ENCODE measurements around the gene MYO1G.

Gene MYO1G

GRCh38 chr7:44975331-44976039 is 3.3 kb downstream of the MYO1G start:
- Histone ChIP-seq H3K4me3 (ENCODE audit: low read depth in 1 of 5, low read length in 5 of 5) (no peak overlapping the region), H3K4me1 (ENCODE audit: control insufficient read depth in 5 of 5, insufficient read depth in 5 of 5, low read length in 5 of 5) (peaks cover 3 to 35% (median 24%) of the 10 kb centered on the region in 5 donors), H3K27ac (ENCODE audit: low read depth, low read length) (no peak overlapping the region), H3K9ac (ENCODE audit: low read length in 5 of 5) (no peak overlapping the region), H3K9me3 (ENCODE audit: control insufficient read depth in 5 of 5, low read length in 5 of 5) (no peaks in the 10 kb centered on the region), H3K27me3 (ENCODE audit: control insufficient read depth in 5 of 5, insufficient read depth in 4 of 5, low read length in 5 of 5) (no peaks in the 10 kb centered on the region), H3K36me3 (ENCODE audit: control insufficient read depth in 5 of 5, insufficient read depth in 5 of 5, low read length in 5 of 5) (peaks cover 0 to 25% (median 16%) of the 10 kb centered on the region in 5 donors)

DNA sequence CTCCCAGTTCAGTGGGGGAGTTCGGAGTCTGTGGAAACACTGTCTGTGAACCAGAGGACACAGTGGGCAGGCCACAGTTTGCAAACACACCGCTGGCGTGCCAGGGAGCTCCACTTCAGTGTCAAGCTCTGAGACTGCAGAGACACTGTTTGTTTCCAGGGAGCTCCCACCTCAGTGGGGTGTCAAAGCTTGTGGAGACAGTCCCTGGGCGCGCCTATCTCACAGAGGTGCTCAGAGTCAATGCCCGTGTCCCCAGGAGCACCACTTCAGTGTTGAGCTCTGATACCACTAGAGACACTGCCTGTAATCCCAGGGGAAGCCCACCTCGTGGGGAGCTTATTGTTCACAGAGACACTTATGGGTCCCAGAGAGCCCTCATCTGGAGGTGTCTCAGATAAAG is 4.3 kb downstream of the MYO1G start:
- Histone ChIP-seq H3K9me3 (ENCODE audit: control insufficient read depth in 5 of 5, low read length in 5 of 5) (no peaks in the 10 kb centered on the region), H3K9ac (ENCODE audit: low read length in 5 of 5) (no peak overlapping the region), H3K27ac (ENCODE audit: low read depth, low read length) (no peak overlapping the region), H3K4me1 (ENCODE audit: control insufficient read depth in 5 of 5, insufficient read depth in 5 of 5, low read length in 5 of 5) (peaks cover 0 to 27% (median 14%) of the 10 kb centered on the region in 5 donors), H3K27me3 (ENCODE audit: control insufficient read depth in 5 of 5, insufficient read depth in 4 of 5, low read length in 5 of 5) (no peaks in the 10 kb centered on the region), H3K4me3 (ENCODE audit: low read depth in 1 of 5, low read length in 5 of 5) (no peak overlapping the region), H3K36me3 (ENCODE audit: control insufficient read depth in 5 of 5, insufficient read depth in 5 of 5, low read length in 5 of 5) (peaks cover 0 to 20% (median 13%) of the 10 kb centered on the region in 5 donors)

DNA sequence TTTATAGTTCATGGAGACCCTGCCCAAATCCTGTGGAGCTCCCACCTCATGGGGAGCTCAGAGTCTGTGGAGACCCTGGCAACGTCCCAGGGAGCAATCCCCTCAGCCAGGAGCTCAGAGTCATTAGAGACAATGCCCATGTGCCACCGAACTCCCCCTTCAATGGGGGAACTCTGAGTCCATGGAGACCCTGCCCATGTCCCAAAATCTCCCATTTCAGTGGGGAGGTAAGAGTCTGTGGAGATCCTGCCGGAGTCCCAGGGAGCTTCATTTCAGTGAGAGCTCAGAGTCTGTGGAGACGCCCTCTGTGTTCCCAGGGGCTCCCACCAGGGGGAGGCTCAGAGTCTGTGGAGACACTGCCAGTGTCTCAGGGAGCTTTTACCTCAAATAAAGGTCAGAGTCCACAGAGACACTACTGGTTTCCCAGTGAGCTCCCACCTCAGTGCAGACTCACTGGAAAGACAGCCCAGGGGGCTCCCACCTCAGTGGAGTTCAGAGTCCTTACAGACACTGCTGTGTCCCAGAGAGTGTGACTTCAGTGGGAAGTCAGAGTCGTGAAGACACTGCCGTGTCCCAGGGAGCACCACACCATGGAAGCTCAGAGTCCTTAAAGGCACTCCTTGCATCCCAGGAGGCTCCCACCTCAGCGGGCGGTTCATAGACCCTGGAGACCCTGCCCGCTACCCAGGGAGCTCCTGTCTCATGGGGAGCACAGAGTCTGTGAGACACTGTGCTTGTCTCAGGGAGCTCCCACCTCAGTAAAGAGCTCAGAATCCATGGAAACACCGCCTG is 5.0 kb downstream of the MYO1G start:
- Histone ChIP-seq H3K27ac (ENCODE audit: low read depth, low read length) (no peak overlapping the region), H3K4me1 (ENCODE audit: control insufficient read depth in 5 of 5, insufficient read depth in 5 of 5, low read length in 5 of 5) (peaks cover 0 to 20% (median 9%) of the 10 kb centered on the region in 5 donors), H3K9ac (ENCODE audit: low read length in 5 of 5) (no peak overlapping the region), H3K4me3 (ENCODE audit: low read depth in 1 of 5, low read length in 5 of 5) (no peak overlapping the region), H3K9me3 (ENCODE audit: control insufficient read depth in 5 of 5, low read length in 5 of 5) (no peaks in the 10 kb centered on the region), H3K27me3 (ENCODE audit: control insufficient read depth in 5 of 5, insufficient read depth in 4 of 5, low read length in 5 of 5) (no peaks in the 10 kb centered on the region), H3K36me3 (ENCODE audit: control insufficient read depth in 5 of 5, insufficient read depth in 5 of 5, low read length in 5 of 5) (peaks cover 0 to 18% (median 12%) of the 10 kb centered on the region in 5 donors)

DNA sequence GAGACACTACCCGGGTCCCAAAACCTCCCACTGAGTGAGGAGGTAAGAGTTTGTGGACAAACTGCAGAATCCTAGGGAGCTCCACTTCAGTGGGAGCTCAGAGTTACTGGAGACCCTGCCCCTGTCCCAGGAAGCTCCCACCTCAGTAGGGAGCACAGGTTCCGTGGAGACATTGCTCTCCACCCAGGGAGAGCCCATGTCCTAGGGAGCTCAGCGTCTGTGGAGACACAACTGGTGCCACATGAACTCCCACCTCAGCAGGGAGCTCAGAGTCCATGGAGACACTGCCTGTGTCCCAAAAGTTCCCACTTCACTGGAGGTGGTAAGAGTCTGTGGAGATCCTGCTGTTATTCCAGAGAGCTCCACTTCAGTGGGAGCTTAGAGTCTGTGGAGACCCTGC is 6.3 kb downstream of the MYO1G start:
- no peaks in the 10 kb centered on the region for H3K9me3 ChIP-seq (ENCODE audit: control insufficient read depth in 5 of 5, low read length in 5 of 5)
- H3K27ac ChIP-seq (ENCODE audit: low read depth, low read length), result no peak overlapping the region
- peaks cover 0 to 7% (median 0%) of the 10 kb centered on the region in 5 donors for H3K4me1 ChIP-seq (ENCODE audit: control insufficient read depth in 5 of 5, insufficient read depth in 5 of 5, low read length in 5 of 5)
- no peak overlapping the region for H3K4me3 ChIP-seq (ENCODE audit: low read depth in 1 of 5, low read length in 5 of 5)
- H3K36me3 ChIP-seq (ENCODE audit: control insufficient read depth in 5 of 5, insufficient read depth in 5 of 5, low read length in 5 of 5), result peaks cover 0 to 11% (median 3%) of the 10 kb centered on the region in 5 donors
- H3K27me3 ChIP-seq (ENCODE audit: control insufficient read depth in 5 of 5, insufficient read depth in 4 of 5, low read length in 5 of 5), result no peaks in the 10 kb centered on the region
- H3K9ac ChIP-seq (ENCODE audit: low read length in 5 of 5), result no peak overlapping the region

DNA sequence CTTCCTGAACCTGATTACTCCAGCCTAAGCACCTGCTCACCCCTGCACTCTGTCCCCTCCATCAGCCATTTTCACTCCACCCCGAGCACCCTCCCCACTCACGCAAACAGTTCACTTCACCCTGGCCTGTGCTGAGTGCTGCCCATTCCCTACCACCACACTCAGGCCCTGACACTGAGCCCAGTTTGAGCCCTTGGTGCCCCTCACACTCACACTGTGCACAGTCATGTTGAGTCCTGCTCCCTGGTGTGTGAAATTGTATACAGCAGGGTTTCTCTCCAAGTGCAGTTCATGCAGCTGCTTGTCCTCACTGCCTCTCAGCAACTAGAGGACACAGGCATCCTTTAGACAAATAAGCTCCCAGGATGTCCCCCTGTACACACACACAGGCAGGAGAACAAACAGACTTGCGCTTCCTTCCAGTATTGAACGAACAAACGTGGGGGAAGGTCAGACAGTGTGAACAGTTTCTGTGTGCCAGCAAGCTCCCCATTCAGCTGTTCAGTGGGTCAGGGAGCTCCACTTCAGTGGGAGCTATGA is 6.8 kb downstream of the MYO1G start:
- no peak overlapping the region for H3K4me3 ChIP-seq (ENCODE audit: low read depth in 1 of 5, low read length in 5 of 5)

GRCh38 chr7:44971188-44971901 is 7.5 kb downstream of the MYO1G start:
- Histone ChIP-seq H3K27ac (ENCODE audit: low read depth, low read length) (no peak overlapping the region), H3K9ac (ENCODE audit: low read length in 5 of 5) (no peak overlapping the region), H3K27me3 (ENCODE audit: control insufficient read depth in 5 of 5, insufficient read depth in 4 of 5, low read length in 5 of 5) (peaks cover 0 to 2% (median 0%) of the 10 kb centered on the region in 5 donors), H3K4me3 (ENCODE audit: low read depth in 1 of 5, low read length in 5 of 5) (no peak overlapping the region), H3K9me3 (ENCODE audit: control insufficient read depth in 5 of 5, low read length in 5 of 5) (no peaks in the 10 kb centered on the region), H3K4me1 (ENCODE audit: control insufficient read depth in 5 of 5, insufficient read depth in 5 of 5, low read length in 5 of 5) (peaks cover 0 to 5% (median 0%) of the 10 kb centered on the region in 5 donors), H3K36me3 (ENCODE audit: control insufficient read depth in 5 of 5, insufficient read depth in 5 of 5, low read length in 5 of 5) (peaks cover 0 to 11% (median 3%) of the 10 kb centered on the region in 5 donors)

More for the DNA sequence above, 6.8 kb downstream of the MYO1G start:
- Histone ChIP-seq H3K9me3 (ENCODE audit: control insufficient read depth in 5 of 5, low read length in 5 of 5) (no peaks in the 10 kb centered on the region), H3K4me1 (ENCODE audit: control insufficient read depth in 5 of 5, insufficient read depth in 5 of 5, low read length in 5 of 5) (peaks cover 0 to 4% (median 0%) of the 10 kb centered on the region in 5 donors), H3K27me3 (ENCODE audit: control insufficient read depth in 5 of 5, insufficient read depth in 4 of 5, low read length in 5 of 5) (peaks cover 0 to 2% (median 0%) of the 10 kb centered on the region in 5 donors), H3K27ac (ENCODE audit: low read depth, low read length) (no peak overlapping the region), H3K9ac (ENCODE audit: low read length in 5 of 5) (no peak overlapping the region), H3K36me3 (ENCODE audit: control insufficient read depth in 5 of 5, insufficient read depth in 5 of 5, low read length in 5 of 5) (peaks cover 0 to 11% (median 3%) of the 10 kb centered on the region in 5 donors)

DNA sequence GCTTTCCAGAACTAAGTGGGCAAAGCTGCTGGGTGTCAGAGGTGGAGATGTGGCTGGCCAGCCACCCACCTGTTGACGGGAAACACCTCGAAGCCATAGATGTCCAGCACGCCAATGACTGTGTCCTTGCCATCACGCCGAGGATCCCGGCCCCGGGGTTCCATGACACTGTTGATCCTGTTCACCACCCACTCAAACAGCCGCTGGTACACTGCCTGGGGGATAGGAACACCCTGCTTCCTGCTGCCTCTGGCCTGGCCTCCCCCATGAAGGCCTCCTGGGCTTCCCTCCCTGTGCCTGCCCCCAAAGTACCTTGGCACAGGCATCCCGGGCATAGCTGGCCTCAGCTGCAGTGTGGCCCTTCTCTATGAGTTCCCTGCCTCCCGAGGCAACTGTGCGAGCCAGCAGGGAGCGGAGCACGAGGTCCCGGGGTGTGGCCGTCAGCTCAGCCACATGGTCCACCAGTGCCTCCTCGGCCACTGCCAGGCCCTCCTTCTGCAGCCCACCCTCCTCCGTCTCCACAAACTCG is 8.2 kb downstream of the MYO1G start:
- no peaks in the 10 kb centered on the region for H3K9me3 ChIP-seq (ENCODE audit: control insufficient read depth in 5 of 5, low read length in 5 of 5)
- peaks cover 0 to 10% (median 2%) of the 10 kb centered on the region in 5 donors for H3K36me3 ChIP-seq (ENCODE audit: control insufficient read depth in 5 of 5, insufficient read depth in 5 of 5, low read length in 5 of 5)
- peaks cover 0 to 5% (median 0%) of the 10 kb centered on the region in 5 donors for H3K4me1 ChIP-seq (ENCODE audit: control insufficient read depth in 5 of 5, insufficient read depth in 5 of 5, low read length in 5 of 5)
- no peak overlapping the region for H3K27ac ChIP-seq (ENCODE audit: low read depth, low read length)
- H3K27me3 ChIP-seq (ENCODE audit: control insufficient read depth in 5 of 5, insufficient read depth in 4 of 5, low read length in 5 of 5), result peaks cover 0 to 2% (median 0%) of the 10 kb centered on the region in 5 donors
- H3K9ac ChIP-seq (ENCODE audit: low read length in 5 of 5), result no peak overlapping the region
- no peak overlapping the region for H3K4me3 ChIP-seq (ENCODE audit: low read depth in 1 of 5, low read length in 5 of 5)

DNA sequence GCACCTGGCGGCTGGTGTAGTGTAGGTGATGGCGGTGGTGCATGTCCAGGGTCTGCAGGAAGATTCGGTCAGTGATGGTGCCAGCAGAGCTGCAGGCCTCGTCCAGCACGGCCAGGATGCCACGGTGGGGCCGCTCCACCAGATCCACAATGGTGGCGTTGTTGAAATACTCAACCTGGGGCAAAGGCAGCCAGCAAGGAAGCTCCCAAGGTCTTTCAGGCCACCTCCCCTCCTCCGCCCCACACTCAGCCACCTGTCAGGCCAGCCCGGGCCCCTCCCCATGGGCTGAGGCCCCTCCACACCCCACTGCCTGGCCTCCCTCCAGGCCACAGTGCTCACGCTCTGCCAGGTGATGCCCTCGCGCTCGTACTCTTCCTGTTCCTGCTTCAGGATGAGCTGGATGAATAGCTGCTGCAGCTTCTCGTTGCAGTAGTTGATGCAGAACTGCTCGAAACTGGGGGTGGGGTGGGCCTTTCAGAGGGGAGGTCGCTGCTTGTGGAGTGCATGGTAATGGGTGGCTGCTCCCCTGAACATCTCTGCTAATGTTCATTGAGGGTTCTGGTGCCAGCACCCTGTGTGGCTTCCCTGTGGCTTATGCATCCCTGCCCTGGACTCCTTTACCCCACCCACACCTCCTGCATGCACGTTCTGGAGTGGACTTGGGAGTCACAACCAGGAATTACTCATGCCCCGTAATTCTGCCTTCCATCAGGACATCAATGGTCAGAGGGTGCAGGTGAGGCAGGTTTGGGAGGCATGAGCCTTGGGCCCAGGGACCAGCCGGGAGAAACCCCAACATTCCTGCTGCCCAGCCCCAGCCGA is 8.9 kb downstream of the MYO1G start:
- no peak overlapping the region for H3K9ac ChIP-seq (ENCODE audit: low read length in 5 of 5)
- H3K4me3 ChIP-seq (ENCODE audit: low read depth in 1 of 5, low read length in 5 of 5), result no peak overlapping the region
- H3K4me1 ChIP-seq (ENCODE audit: control insufficient read depth in 5 of 5, insufficient read depth in 5 of 5, low read length in 5 of 5), result peaks cover 0 to 5% (median 0%) of the 10 kb centered on the region in 5 donors
- peaks cover 0 to 2% (median 0%) of the 10 kb centered on the region in 5 donors for H3K27me3 ChIP-seq (ENCODE audit: control insufficient read depth in 5 of 5, insufficient read depth in 4 of 5, low read length in 5 of 5)
- H3K36me3 ChIP-seq (ENCODE audit: control insufficient read depth in 5 of 5, insufficient read depth in 5 of 5, low read length in 5 of 5), result peaks cover 0 to 3% (median 0%) of the 10 kb centered on the region in 5 donors
- H3K9me3 ChIP-seq (ENCODE audit: control insufficient read depth in 5 of 5, low read length in 5 of 5), result no peaks in the 10 kb centered on the region
- no peak overlapping the region for H3K27ac ChIP-seq (ENCODE audit: low read depth, low read length)
